Measurements from ENCODE around the gene CYBRD1. TPM values are rescaled to one million over a fixed set of nuclear protein-coding genes. Genes with fewer than 3 reads are reported as not detected.
A peak's percentile ranks its signal among the peaks of the same experiment; 100 is the strongest.

Gene CYBRD1
- total and polyA plus RNA-seq, 2 donors (not counting 1 experiment from before 2014, with no cell fraction given): 0.27 TPM; not detected in 1

DNA sequence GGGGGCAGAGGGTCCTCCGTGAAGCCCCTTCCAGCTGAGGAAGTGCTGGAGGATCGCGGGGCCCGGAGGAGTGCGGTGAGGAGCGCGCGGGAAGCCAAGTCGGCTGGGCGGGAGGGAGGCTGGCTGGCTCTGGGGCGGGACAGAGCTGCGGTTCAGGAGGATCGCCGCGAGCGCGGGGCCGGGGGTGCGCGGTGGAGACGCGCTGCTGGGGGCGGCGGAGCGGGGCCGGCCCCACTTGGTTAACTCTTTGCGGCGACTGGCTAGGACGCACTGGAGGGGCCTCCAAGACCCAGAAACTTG, 464 bp downstream of the CYBRD1 start:
- Histone ChIP-seq H3K4me3 (ENCODE audit: control extremely low read depth in 1 of 5, extremely low read depth in 1 of 5, insufficient read depth in 1 of 5, low read depth in 2 of 5, low read length in 4 of 5) (peak overlapping the region; percentile 21 to 53 (median 41)), H4K20me1 (ENCODE audit: control insufficient read depth, insufficient read depth, low read length, poor library complexity, severe bottlenecking) (no peaks in the 10 kb centered on the region), H3K9ac (ENCODE audit: low read length) (peak overlapping the region; percentile 64), H3K79me2 (ENCODE audit: control insufficient read depth, insufficient read depth, low read length) (no peaks in the 10 kb centered on the region), H3K27me3 (replicated peaks in 1 of 4; ENCODE audit: control extremely low read depth in 1 of 4, control insufficient read depth in 3 of 4, insufficient read depth in 4 of 4, low read length in 3 of 4) (peaks cover 0 to 38% (median 22%) of the 10 kb centered on the region in 4 experiments), H3K4me1 (ENCODE audit: control insufficient read depth in 2 of 2, insufficient read depth in 2 of 2, low read length in 2 of 2) (peaks cover 21 to 24% of the 10 kb centered on the region in 2 donors), H2AFZ (ENCODE audit: insufficient read depth, low read depth, low read length, poor library complexity, severe bottlenecking) (peak overlapping the region; percentile 60), H3K36me3 (replicated peaks in 1 of 2; ENCODE audit: control extremely low read depth in 1 of 2, control insufficient read depth in 1 of 2, extremely low read depth in 1 of 2, insufficient read depth in 2 of 2, low read length in 1 of 2) (no peaks in the 10 kb centered on the region), H3K27ac (ENCODE audit: low read length in 2 of 2) (no peak overlapping the region), H3K9me3 (ENCODE audit: control extremely low read depth in 1 of 3, control insufficient read depth in 2 of 3, insufficient read depth in 1 of 3, low read length in 2 of 3) (no peaks in the 10 kb centered on the region), H3K4me2 (replicated peaks; ENCODE audit: low read depth, low read length, poor library complexity, severe bottlenecking) (peak overlapping the region; percentile 82)
- ATAC-seq (ENCODE audit: low read depth) (no peak), DNase-seq (peak; percentile 14)
- peak overlapping the region; percentile 81 for H3K4me3 Mint-ChIP-seq
- H3K4me1 Mint-ChIP-seq: peaks cover 23% of the 10 kb centered on the region
- intact Hi-C loops (cut with micrococcal nuclease): no loop called here
- CTCF ChIA-PET: no interaction called here
- TF ChIP-seq CTCF (IDR thresholded peaks at IDR 0.05) (no peak), EZH2 (IDR thresholded peaks at IDR 0.05; ENCODE audit: borderline replicate concordance, insufficient read depth, low read depth, low read length, poor library complexity, severe bottlenecking) (no peak)
- POLR2A ChIA-PET: no interaction called here
- H3K27ac Mint-ChIP-seq: no peak overlapping the region
- H3K27me3 Mint-ChIP-seq: peaks cover 53% of the 10 kb centered on the region
- under 1% methylated on average over 29 of the region's 29 CpGs for WGBS (ENCODE audit: insufficient coverage)
- no peaks in the 10 kb centered on the region for H3K9me3 Mint-ChIP-seq (ENCODE audit: insufficient read depth)

- no peak for ATAC-seq (ENCODE audit: low read depth)
- Mint-ChIP-seq H3K4me3 (peak overlapping the region; percentile 81), H3K27me3 (peaks cover 56% of the 10 kb centered on the region), H3K4me1 (peaks cover 23% of the 10 kb centered on the region), H3K9me3 (ENCODE audit: insufficient read depth) (no peaks in the 10 kb centered on the region), H3K27ac (no peak overlapping the region)
- H3K27ac ChIP-seq (ENCODE audit: low read length in 2 of 2): no peak overlapping the region
- ChIA-PET CTCF (no interaction called here), POLR2A (no interaction called here)
- under 1% methylated on average over 54 of the region's 62 CpGs for WGBS (ENCODE audit: insufficient coverage)
- peaks cover 21 to 24% of the 10 kb centered on the region in 2 donors for H3K4me1 ChIP-seq (ENCODE audit: control insufficient read depth in 2 of 2, insufficient read depth in 2 of 2, low read length in 2 of 2)
- peak overlapping the region; percentile 19 to 66 (median 47) for H3K4me3 ChIP-seq (ENCODE audit: control extremely low read depth in 1 of 5, extremely low read depth in 1 of 5, insufficient read depth in 1 of 5, low read depth in 2 of 5, low read length in 4 of 5)
- intact Hi-C loops (cut with micrococcal nuclease): no loop called here
- peaks cover 0 to 38% (median 22%) of the 10 kb centered on the region in 4 experiments for H3K27me3 ChIP-seq (replicated peaks in 1 of 4; ENCODE audit: control extremely low read depth in 1 of 4, control insufficient read depth in 3 of 4, insufficient read depth in 4 of 4, low read length in 3 of 4)
- H3K9ac ChIP-seq (ENCODE audit: low read length): peak overlapping the region; percentile 64
- peak overlapping the region; percentile 60 for H2AFZ ChIP-seq (ENCODE audit: insufficient read depth, low read depth, low read length, poor library complexity, severe bottlenecking)
- peak overlapping the region; percentile 82 for H3K4me2 ChIP-seq (replicated peaks; ENCODE audit: low read depth, low read length, poor library complexity, severe bottlenecking)
- no peaks in the 10 kb centered on the region for H3K36me3 ChIP-seq (replicated peaks in 1 of 2; ENCODE audit: control extremely low read depth in 1 of 2, control insufficient read depth in 1 of 2, extremely low read depth in 1 of 2, insufficient read depth in 2 of 2, low read length in 1 of 2)
- no peaks in the 10 kb centered on the region for H4K20me1 ChIP-seq (ENCODE audit: control insufficient read depth, insufficient read depth, low read length, poor library complexity, severe bottlenecking)
- DNase-seq: peak; percentile 12
- no peak for TF ChIP-seq CTCF (IDR thresholded peaks at IDR 0.05)
- TF ChIP-seq EZH2 (IDR thresholded peaks at IDR 0.05; ENCODE audit: borderline replicate concordance, insufficient read depth, low read depth, low read length, poor library complexity, severe bottlenecking): no peak
- no peaks in the 10 kb centered on the region for H3K9me3 ChIP-seq (ENCODE audit: control extremely low read depth in 1 of 3, control insufficient read depth in 2 of 3, insufficient read depth in 1 of 3, low read length in 2 of 3)
- H3K79me2 ChIP-seq (ENCODE audit: control insufficient read depth, insufficient read depth, low read length): no peaks in the 10 kb centered on the region
Measured at GRCh38 chr2:171523088-171524017, 1.1 kb downstream of the CYBRD1 start.
